ENCODE results near the gene C20orf202.

Gene C20orf202

DNA sequence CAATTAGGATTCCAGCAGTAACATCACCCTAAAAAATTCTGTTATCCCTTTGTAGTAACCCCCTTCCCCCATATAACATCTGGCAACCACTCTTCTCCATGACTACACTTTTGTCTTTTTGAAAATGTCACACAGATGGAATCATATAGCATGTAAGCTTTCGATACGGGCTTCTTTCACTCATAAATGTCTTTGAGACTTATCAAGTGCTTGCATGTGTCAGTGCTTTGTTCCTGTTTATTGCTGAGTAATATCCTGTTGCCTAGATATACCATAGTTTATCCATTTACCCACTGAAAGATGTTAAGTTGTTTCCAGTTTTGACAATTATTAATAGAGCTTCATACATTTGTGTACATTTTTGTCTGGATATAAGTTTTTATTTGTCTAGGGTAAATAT, 52.4 kb downstream of the C20orf202 start:
- DNase-seq = no peak
